H1 (cell line): Measurements from ENCODE around the gene VSIG10L. TPM values are rescaled to one million over a fixed set of nuclear protein-coding genes. Genes with fewer than 3 reads are reported as not detected.
A peak's percentile ranks its signal among the peaks of the same experiment; 100 is the strongest.

Source experiments
- CTCF ChIA-PET: fragments of 300-600 bp; sonication (Branson Sonifier 250); formaldehyde crosslinking; loops from one replicate; lab custom pipeline; 2021; ENCODE audit not compliant: partially characterized antibody; lab: Charles Lee
- POLR2A ChIA-PET: fragments of 300-600 bp; sonication (Branson Sonifier 250); formaldehyde crosslinking; loops from one replicate; lab custom pipeline; 2021; ENCODE audit warnings: inconsistent platforms; ENCODE audit not compliant: partially characterized antibody; lab: Charles Lee
- DNase-seq, 2 experiments: peaks; one replicate each; pipeline versions ENCODE4 v3.0.0 to v3.0.0-alpha.2; 2010 to 2022; ENCODE audit warnings: low spot score in 2 of 2, low read depth in 1 of 2, mixed read lengths in 1 of 2
- FAIRE-seq: peaks from 2 replicates; lab custom pipeline; 2011; peaks lifted over from hg19 to GRCh38; lab: Jason Lieb, UNC
- H2AFZ ChIP-seq: 2 replicates; pipeline ENCODE4 v1.8.1; 2012; ENCODE audit warnings: low read length, inconsistent platforms
- H2AK5ac ChIP-seq: 2 replicates; pipeline ENCODE4 v1.6.1; 2013; ENCODE audit warnings: low read depth, low read length
- H2BK120ac ChIP-seq: replicated peaks from 2 replicates; pipeline ENCODE3; 2013; ENCODE audit warnings: low read depth, low read length, inconsistent platforms
- H2BK12ac ChIP-seq: 2 replicates; pipeline ENCODE4 v1.6.1; 2013; ENCODE audit warnings: low read depth, low read length
- H2BK15ac ChIP-seq: 2 replicates; pipeline ENCODE4 v1.6.1; 2013; ENCODE audit warnings: low read length
- H2BK20ac ChIP-seq: 2 replicates; pipeline ENCODE4 v1.6.1; 2013; ENCODE audit warnings: low read length
- H2BK5ac ChIP-seq: 2 replicates; pipeline ENCODE4 v1.6.1; 2013; ENCODE audit warnings: low read depth, low read length
- H3K14ac ChIP-seq: 2 replicates; pipeline ENCODE4 v1.6.1; 2013; ENCODE audit warnings: inconsistent platforms; ENCODE audit not compliant: insufficient read length
- H3K18ac ChIP-seq: 2 replicates; pipeline ENCODE4 v1.6.1; 2013; ENCODE audit warnings: low read length; ENCODE audit errors: extremely low read depth
- H3K23ac ChIP-seq: 2 replicates; pipeline ENCODE4 v1.6.1; 2013; ENCODE audit warnings: inconsistent platforms; ENCODE audit not compliant: insufficient read length
- H3K23me2 ChIP-seq: 2 replicates; pipeline ENCODE4 v1.6.1; 2013; ENCODE audit warnings: low read depth, low read length
- H3K27ac ChIP-seq: 2 replicates; pipeline ENCODE4 v1.6.1; 2011; ENCODE audit warnings: low read depth, low read length, inconsistent platforms
- H3K27me3 ChIP-seq, 4 experiments: replicated peaks in 1 of 4; 1 replicate in 1 of 4; 2 replicates in 3 of 4; pipeline versions ENCODE4 v1.6.1 to v1.8.1; 2011 to 2013; ENCODE audit warnings: low read length in 3 of 4, mild to moderate bottlenecking in 3 of 4, inconsistent platforms in 2 of 4, mixed read lengths in 2 of 4, moderate library complexity in 1 of 4; ENCODE audit not compliant: control insufficient read depth in 3 of 4, insufficient read depth in 3 of 4; ENCODE audit errors: extremely low read depth in 1 of 4
- H3K36me3 ChIP-seq, 4 experiments: 2 replicates each; pipeline versions ENCODE4 v1.6.1 to v1.8.1; 2011 to 2013; ENCODE audit warnings: mild to moderate bottlenecking in 4 of 4, low read length in 3 of 4, moderate library complexity in 2 of 4, control low read depth in 1 of 4, inconsistent platforms in 1 of 4; ENCODE audit not compliant: insufficient read depth in 4 of 4, control insufficient read depth in 2 of 4
- H3K4ac ChIP-seq: replicated peaks from 2 replicates; pipeline ENCODE3; 2013; ENCODE audit warnings: low read length, low read depth, mixed read lengths, inconsistent platforms; ENCODE audit not compliant: insufficient read length
- H3K4me1 ChIP-seq, 4 experiments: replicated peaks in 1 of 4; 1 replicate in 1 of 4; 2 replicates in 3 of 4; pipeline versions ENCODE4 v1.6.1 to v1.8.1; 2011 to 2013; ENCODE audit warnings: low read length in 3 of 4, inconsistent platforms in 2 of 4, mixed read lengths in 1 of 4; ENCODE audit not compliant: insufficient read depth in 4 of 4, control insufficient read depth in 3 of 4
- H3K4me2 ChIP-seq, 2 experiments: 2 replicates each; pipeline versions ENCODE4 v1.6.1 to v1.8.1; 2011 to 2013; ENCODE audit warnings: low read depth in 2 of 2, low read length in 2 of 2, control low read depth in 1 of 2, inconsistent platforms in 1 of 2, mild to moderate bottlenecking in 1 of 2; ENCODE audit not compliant: insufficient read depth in 1 of 2
- H3K4me3 ChIP-seq, 4 experiments: fragments of 200-600, 300-600 bp in 1 of 4; sonication (generic), shearing (Covaris generic), sonication (Bioruptor Twin) in 1 of 4; 2 replicates each; pipeline versions ENCODE4 v1.5.1 to v1.8.1; 2011 to 2016; ENCODE audit warnings: low read length in 4 of 4, low read depth in 3 of 4, control low read depth in 2 of 4, inconsistent platforms in 2 of 4, mild to moderate bottlenecking in 2 of 4, mixed read lengths in 1 of 4, moderate library complexity in 1 of 4; ENCODE audit not compliant: insufficient read depth in 2 of 4; ENCODE audit errors: extremely low read depth in 1 of 4
- H3K56ac ChIP-seq: replicated peaks from 2 replicates; pipeline ENCODE3; 2013; ENCODE audit warnings: low read depth, mild to moderate bottlenecking, mixed read lengths, low read length, inconsistent platforms; ENCODE audit not compliant: insufficient read length
- H3K79me1 ChIP-seq: 2 replicates; pipeline ENCODE4 v1.6.1; 2013; ENCODE audit warnings: low read depth, low read length, control low read depth
- H3K79me2 ChIP-seq, 2 experiments: 2 replicates each; pipeline versions ENCODE4 v1.6.1 to v1.8.1; 2012 to 2013; ENCODE audit warnings: low read length in 2 of 2, mild to moderate bottlenecking in 2 of 2, inconsistent platforms in 1 of 2; ENCODE audit not compliant: insufficient read depth in 2 of 2, control insufficient read depth in 1 of 2
- H3K9ac ChIP-seq, 4 experiments: replicated peaks in 1 of 4; 1 replicate in 1 of 4; 2 replicates in 3 of 4; pipeline versions ENCODE4 v1.6.1 to v1.8.1; 2011 to 2013; ENCODE audit warnings: low read depth in 3 of 4, low read length in 3 of 4, control low read depth in 2 of 4, mild to moderate bottlenecking in 2 of 4, moderate library complexity in 2 of 4, inconsistent platforms in 1 of 4; ENCODE audit errors: extremely low read depth in 1 of 4
- H3K9me3 ChIP-seq, 2 experiments: 2 replicates each; pipeline versions ENCODE4 v1.6.1 to v1.8.1; 2012 to 2013; ENCODE audit warnings: mild to moderate bottlenecking in 2 of 2, moderate library complexity in 2 of 2, control low read depth in 1 of 2, inconsistent platforms in 1 of 2, low read depth in 1 of 2, low read length in 1 of 2, mixed read lengths in 1 of 2; ENCODE audit not compliant: insufficient read depth in 2 of 2
- H4K20me1 ChIP-seq, 2 experiments: replicated peaks in 1 of 2; 2 replicates each; pipeline versions ENCODE3 to v1.8.1; 2011 to 2013; ENCODE audit warnings: inconsistent platforms in 2 of 2, low read length in 2 of 2, mild to moderate bottlenecking in 1 of 2; ENCODE audit not compliant: insufficient read depth in 2 of 2, control insufficient read depth in 1 of 2
- H4K5ac ChIP-seq: 2 replicates; pipeline ENCODE4 v1.6.1; 2013; ENCODE audit warnings: low read length, low read depth, mixed read lengths, inconsistent platforms; ENCODE audit not compliant: insufficient read length
- H4K8ac ChIP-seq: 2 replicates; pipeline ENCODE4 v1.8.0; 2013; ENCODE audit warnings: mild to moderate bottlenecking, moderate library complexity, low read length, inconsistent platforms; ENCODE audit not compliant: insufficient read depth; ENCODE audit errors: extremely low read depth
- H4K91ac ChIP-seq: replicated peaks from 2 replicates; pipeline ENCODE3; 2013; ENCODE audit warnings: low read length, mixed read lengths, inconsistent platforms; ENCODE audit not compliant: insufficient read length
- MAX ChIP-seq: IDR thresholded peaks from 2 replicates; pipeline ENCODE4 v1.6.1; 2012; ENCODE audit warnings: inconsistent platforms
- TCF12 ChIP-seq: IDR thresholded peaks from 2 replicates; pipeline ENCODE4 v1.6.1; 2011; ENCODE audit warnings: low read depth, mild to moderate bottlenecking, low read length
- WGBS, 2 experiments: shearing (Covaris generic) in 1 of 2; methylation state at CpG; one replicate each; pipeline versions ENCODE4 v1.1.6 to v1.1.7; 2013 to 2015; ENCODE audit warnings: low lambda C conversion rate in 2 of 2, mixed read lengths in 2 of 2, inconsistent platforms in 1 of 2, low coverage in 1 of 2, missing lambda C conversion rate in 1 of 2; ENCODE audit not compliant: insufficient replicate concordance in 2 of 2, insufficient coverage in 1 of 2, insufficient read length in 1 of 2; ENCODE audit errors: extremely low coverage in 1 of 2, missing lambda C conversion rate in 1 of 2; 5-methylcytosine and 5-hydroxymethylcytosine counted together
- polyA plus RNA-seq, 7 experiments: library from polyadenylated mRNA; depleted of rRNA in 3 of 7; stranded (reverse) in 5 of 7; unstranded in 2 of 7; fragments of >200 nt in 5 of 7; fragments of 200-250 nt in 2 of 7; gene quantifications; 1 replicate in 5 of 7; 2 replicates in 1 of 7; 4 replicates in 1 of 7; pipeline versions ENCODE4 v1.2.1 to v1.2.3, GENCODE V29; 2011 to 2013; ENCODE audit warnings: missing spikeins in 2 of 7, mixed read lengths in 2 of 7
- total RNA-seq: library from RNA; stranded (reverse); fragmentation: NEBNext Ultra II Directional; extraction: Animal tissue kit (Norgen Biotek cat#: 25700); gene quantifications from 2 replicates; pipeline ENCODE4 v1.2.1, GENCODE V29; 2021

Gene VSIG10L
- total and polyA plus RNA-seq, 2 of the 8 experiments (the other 6 are each of a cell fraction or from before 2014, with no cell fraction given) = 10.3 to 10.4 TPM

- H3K36me3 ChIP-seq = no peaks in the 10 kb centered on the region
- H2BK15ac ChIP-seq = no peak overlapping the region
- H3K79me2 ChIP-seq = no peaks in the 10 kb centered on the region
- FAIRE-seq = peak; percentile 45
- H3K9me3 ChIP-seq = no peaks in the 10 kb centered on the region
- no peak overlapping the region for H4K5ac ChIP-seq
- peak overlapping the region; percentile 7 for H2BK120ac ChIP-seq
- no peak overlapping the region for H3K14ac ChIP-seq
- no peak overlapping the region for H4K8ac ChIP-seq
- no peaks in the 10 kb centered on the region for H3K79me1 ChIP-seq
- 43% methylated on average over 11 of the region's 11 CpGs; no CpG with 5 or more reads in 1 of the 2 experiments for WGBS, 2 experiments
- H3K23ac ChIP-seq = no peak overlapping the region
- TF ChIP-seq TCF12 = 0 out of 2 replicates have a peak, but pooled peaks have one; percentile 29
- TF ChIP-seq MAX = no peak
- peak overlapping the region; percentile 80; the same call in 1 of the 2 replicates for H3K18ac ChIP-seq
- no peak overlapping the region for H3K27ac ChIP-seq
- H3K56ac ChIP-seq = no peak overlapping the region
- peak overlapping the region; percentile 95; the same call in 1 of the 2 replicates for H2BK5ac ChIP-seq
- peaks cover 10 to 39% (median 29%) of the 10 kb centered on the region in 4 experiments for H3K4me1 ChIP-seq
- H3K23me2 ChIP-seq = no peaks in the 10 kb centered on the region
- H2BK20ac ChIP-seq = peak overlapping the region; percentile 51
- CTCF ChIA-PET = interaction anchor here (0.7 to 1.7 kb wide), 5 partner anchors 10 to 144 kb away, joined by 3 read pairs; no protein-coding TSS in a partner anchor
- H3K9ac ChIP-seq = no peak overlapping the region
- H4K91ac ChIP-seq = peak overlapping the region; percentile 80
- H3K4me3 ChIP-seq = no peak overlapping the region
- no peak overlapping the region for H2AFZ ChIP-seq
- H3K27me3 ChIP-seq = peaks cover 0 to 2% (median 0%) of the 10 kb centered on the region in 4 experiments; a peak in 1 of 7 replicates
- no peak for DNase-seq
- H4K20me1 ChIP-seq = no peaks in the 10 kb centered on the region
- H3K4me2 ChIP-seq = peak overlapping the region; percentile 35 to 40; a peak in 3 of 4 replicates
- POLR2A ChIA-PET = interaction anchor here (0.7 to 1.6 kb wide), 7 partner anchors 8 to 75 kb away, joined by 3 to 4 read pairs (median 3); no protein-coding TSS in a partner anchor
- peak overlapping the region; percentile 96; the same call in 1 of the 2 replicates for H2BK12ac ChIP-seq
- peak overlapping the region; percentile 73 for H3K4ac ChIP-seq
- no peak overlapping the region; the same call in 1 of the 2 replicates for H2AK5ac ChIP-seq
Observed at GRCh38 chr19:51292971-51293370, 49.0 kb downstream of the VSIG10L start.
